ENCODE results near the gene KCNMA1.
A peak's percentile ranks its signal among the peaks of the same experiment; 100 is the strongest.

The KCNMA1 gene

DNA sequence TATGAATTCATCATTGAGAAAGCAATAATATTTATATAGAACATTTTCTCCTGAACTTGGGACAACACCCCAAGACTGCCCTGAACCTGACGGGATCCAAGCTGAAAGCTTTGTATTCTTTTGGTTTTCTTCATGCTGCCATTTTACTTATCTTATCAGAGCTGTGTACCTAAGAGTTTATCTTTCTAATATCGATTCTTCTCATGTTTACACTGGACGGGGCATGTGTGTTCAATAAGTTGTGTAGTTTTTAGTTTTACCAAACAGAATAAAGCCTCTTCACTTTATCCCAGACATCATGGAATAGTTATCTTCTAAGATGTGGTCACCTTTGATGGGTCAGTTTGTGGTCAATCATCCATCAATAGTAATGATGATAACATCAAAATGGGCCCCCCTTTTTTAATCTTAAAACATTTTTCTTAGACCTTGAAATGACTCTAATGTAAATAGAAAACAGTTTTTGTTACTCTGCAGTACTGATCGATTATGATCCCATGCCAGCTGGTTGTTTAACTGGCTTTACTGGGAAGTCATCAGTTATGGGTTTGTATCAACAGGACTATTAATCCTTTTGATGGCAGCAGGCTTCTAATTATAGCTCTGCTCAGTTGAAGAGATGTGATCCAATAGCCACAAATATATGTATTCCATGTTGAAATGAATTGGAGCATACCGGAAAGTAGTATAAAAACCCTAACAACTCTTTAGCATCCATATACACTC is 446.1 kb downstream of the KCNMA1 start:
- DNase-seq = no peak

GRCh38 chr10:77190291-77190690 is 447.3 kb downstream of the KCNMA1 start:
- no peak for DNase-seq

DNA sequence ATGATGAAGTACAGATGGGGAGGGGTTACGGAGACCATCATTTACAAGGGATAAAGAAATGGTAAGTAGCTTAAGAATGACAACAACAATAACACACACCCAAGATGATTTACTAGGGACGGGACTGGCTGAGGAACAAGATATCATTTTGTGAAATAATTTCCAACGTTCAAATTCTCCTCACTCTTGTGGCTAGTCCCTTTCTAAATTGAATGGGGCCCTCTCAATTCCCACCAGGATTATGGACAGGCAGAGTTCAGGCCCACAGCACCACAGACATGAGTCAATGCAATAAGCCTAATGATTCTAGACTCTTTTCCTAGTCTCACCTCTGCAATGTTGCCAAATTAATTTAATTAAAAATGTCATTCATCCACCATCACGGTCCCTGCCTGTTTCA is 448.1 kb downstream of the KCNMA1 start:
- DNase-seq = no peak

DNA sequence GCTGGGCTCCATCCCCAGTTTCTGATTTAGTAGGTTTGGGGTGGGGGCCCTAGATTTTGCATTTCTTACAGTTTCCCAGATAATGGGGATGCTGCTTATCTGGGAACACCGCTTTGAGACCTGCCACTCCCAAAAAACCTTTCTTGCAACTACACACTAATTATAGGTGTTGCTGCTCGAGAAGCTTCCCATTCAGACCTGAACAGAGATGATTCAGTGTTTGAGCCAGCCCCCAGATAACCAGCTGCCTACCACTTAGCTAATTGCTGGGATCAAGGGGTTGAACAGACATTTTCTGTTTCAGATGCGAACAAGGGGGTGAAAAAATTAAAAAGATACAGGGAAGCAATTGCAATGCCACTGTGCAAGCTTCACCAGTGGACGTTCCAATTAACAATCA is 448.5 kb downstream of the KCNMA1 start:
- DNase-seq = no peak

DNA sequence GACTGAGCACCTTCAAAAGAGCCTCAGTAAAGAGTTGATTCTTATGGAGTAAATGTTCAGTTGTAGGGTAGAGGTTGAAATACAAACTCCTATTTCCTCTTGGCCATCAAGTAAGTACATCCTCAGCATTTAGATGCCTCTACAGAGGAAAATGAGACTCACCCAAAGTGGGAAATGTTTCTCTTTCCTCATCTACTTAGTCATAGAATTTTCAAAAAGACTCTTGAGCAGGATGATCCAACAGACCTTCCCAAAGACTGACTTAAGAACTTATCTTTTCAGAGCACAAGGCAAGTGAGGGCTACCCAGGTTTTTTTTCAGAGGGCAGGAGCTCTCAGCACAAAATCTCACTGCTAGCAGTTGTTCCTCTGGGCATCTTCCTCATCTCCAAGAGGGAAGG is 449.1 kb downstream of the KCNMA1 start:
- DNase-seq = no peak

DNA sequence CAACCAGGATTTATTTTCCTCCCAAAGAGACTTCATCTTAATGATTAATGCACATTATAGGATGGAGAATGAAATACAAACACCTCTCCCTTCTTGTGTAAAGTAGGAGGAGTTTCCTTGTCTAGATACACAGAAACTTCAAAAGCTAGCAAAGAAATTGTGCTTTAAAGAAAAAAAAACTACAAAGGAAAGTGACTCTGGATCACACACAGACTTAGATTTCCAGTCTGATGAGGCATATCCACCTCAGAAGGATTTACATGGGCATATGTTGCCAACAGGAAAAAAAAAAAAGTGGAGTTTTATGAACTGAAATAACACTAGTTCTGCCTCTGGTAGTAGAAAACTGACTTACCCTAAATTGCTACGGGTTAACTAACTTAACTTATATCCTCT is 449.6 kb downstream of the KCNMA1 start:
- no peak for DNase-seq

DNA sequence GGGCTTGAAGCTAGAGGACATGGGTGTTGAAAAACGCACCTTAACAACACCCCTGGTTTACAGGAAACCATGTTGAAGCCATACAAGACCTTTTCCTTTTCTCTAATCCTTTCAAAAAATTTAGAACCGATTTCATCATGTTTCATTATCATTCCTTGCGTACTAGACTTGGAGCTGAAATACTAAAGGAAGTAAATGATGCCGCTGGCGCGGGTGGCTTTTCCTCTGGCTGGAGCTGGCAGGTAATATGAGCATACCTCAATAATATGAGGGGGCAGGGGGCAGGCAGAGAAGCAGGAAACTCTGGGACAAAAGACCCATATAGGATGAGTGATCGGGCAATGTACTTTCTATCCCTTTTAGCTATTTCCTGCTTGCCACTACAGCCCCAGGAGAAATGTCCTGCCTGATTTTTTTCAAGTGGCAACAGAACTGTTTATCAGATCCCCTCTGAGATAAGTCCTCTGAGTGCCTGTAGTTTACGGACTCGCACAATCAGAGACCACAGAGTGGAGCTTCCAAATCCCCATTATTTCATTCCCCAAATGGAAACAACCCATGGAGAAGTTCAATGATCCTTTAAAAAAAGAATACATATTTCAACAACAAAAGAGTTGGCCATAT is 450.1 kb downstream of the KCNMA1 start:
- no peak for DNase-seq

GRCh38 chr10:77186936-77187335 is 450.7 kb downstream of the KCNMA1 start:
- no peak for DNase-seq

DNA sequence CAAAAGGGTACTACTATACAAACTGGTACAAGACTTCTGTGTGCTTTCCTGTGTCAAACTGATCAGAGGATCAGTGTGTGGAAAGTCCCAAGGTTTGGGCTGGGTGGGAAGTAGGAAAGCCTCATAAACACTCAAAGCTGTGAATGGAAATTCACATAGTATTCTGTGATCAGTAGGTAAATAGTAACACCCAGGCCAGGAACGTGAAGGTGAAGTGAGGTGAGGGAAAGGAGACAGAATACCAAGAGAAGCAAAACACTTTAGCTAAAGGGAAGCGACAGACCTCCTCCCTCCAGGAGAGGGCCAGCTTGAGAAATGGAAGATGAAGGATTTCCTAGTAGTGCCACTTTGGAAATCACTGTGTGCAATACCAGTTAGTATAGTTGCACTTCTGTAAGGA is 451.9 kb downstream of the KCNMA1 start:
- DNase-seq = no peak

DNA sequence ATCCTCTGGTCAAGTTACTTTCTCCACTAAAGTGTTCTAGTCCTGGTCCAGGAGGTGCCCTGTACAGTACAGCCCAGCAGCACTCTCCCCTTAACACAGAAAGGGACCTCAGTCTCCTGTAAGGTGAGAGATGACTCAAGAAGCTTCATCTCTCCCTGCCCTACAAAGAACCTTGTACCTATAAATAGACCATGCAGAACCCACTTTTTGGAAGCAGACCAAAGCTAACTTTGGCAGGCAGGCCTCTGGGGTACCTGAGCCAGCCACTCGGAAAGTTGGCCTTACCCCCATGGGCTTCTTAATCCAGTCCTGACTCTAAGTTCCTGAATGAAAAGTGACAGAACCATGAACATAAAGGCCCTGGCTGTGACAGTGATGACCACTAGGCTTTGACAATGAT is 454.8 kb downstream of the KCNMA1 start:
- no peak for DNase-seq

- DNase-seq = no peak
These were observed 456.8 kb downstream of the KCNMA1 start for GRCh38 chr10:77180794-77181193.

DNA sequence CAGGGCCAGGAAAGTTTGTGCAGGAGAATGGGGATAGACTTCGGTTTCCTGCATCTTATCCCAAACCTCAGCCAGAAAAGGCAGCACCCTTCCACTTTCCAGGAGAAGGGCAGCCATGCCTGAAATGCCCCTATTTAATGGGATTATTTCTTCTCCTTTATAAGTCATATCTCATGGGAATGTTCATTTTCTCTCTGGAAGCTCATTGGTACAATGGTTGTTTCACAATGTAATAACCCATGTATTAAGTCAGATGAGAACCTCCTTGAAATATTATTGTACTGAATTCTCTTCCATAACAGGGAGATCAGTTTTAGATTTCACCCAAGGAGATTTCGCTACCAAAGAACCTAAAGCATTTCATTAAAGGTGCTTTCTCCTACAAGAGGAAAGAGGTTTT is 457.5 kb downstream of the KCNMA1 start:
- DNase-seq = no peak

- DNase-seq = no peak
These were observed 458.5 kb downstream of the KCNMA1 start for GRCh38 chr10:77179015-77179695.

- no peak for DNase-seq
These were observed 460.0 kb downstream of the KCNMA1 start for GRCh38 chr10:77177589-77177988.

DNA sequence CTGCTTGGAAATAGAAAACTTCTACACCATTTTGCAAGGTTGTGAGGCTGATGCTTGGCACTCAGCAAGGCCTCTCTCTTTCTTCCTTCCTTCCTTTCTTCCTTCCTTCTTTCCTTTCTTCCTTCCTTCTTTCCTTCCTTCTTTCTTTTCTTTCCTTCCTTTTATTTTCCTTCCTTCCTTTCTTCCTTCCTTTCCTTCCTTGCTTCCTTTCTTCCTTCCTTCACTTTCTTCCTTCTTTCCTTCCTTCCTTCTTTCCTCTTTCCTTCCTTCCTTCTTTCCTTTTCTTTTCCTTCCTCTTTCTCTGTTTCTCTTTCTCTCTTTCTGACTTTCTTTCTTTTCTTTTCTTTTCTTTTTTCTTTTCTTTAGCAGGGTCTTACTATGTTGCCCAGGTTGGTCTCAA is 460.4 kb downstream of the KCNMA1 start:
- no peak for DNase-seq

DNA sequence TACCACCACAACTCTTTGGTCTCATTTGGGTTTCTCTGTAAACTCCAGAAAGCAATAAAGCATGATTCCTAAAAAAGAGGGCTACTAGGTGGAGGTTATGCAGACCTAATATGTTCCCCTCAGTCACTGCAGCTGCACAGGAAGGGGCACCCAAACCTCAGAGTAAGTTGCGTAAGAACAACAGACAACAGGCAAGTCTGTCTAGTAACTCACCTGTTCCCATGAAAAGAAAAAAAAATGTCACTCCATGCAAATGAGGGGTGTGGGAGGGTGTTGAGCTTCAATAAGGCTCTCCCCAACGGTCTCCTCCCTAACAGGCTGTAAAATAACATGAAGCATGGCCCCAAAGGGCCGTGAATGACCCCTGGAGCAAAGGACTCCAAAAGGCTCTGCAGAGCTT is 461.4 kb downstream of the KCNMA1 start:
- DNase-seq = no peak

GRCh38 chr10:77175631-77176222 is 461.9 kb downstream of the KCNMA1 start:
- no peak for DNase-seq

DNA sequence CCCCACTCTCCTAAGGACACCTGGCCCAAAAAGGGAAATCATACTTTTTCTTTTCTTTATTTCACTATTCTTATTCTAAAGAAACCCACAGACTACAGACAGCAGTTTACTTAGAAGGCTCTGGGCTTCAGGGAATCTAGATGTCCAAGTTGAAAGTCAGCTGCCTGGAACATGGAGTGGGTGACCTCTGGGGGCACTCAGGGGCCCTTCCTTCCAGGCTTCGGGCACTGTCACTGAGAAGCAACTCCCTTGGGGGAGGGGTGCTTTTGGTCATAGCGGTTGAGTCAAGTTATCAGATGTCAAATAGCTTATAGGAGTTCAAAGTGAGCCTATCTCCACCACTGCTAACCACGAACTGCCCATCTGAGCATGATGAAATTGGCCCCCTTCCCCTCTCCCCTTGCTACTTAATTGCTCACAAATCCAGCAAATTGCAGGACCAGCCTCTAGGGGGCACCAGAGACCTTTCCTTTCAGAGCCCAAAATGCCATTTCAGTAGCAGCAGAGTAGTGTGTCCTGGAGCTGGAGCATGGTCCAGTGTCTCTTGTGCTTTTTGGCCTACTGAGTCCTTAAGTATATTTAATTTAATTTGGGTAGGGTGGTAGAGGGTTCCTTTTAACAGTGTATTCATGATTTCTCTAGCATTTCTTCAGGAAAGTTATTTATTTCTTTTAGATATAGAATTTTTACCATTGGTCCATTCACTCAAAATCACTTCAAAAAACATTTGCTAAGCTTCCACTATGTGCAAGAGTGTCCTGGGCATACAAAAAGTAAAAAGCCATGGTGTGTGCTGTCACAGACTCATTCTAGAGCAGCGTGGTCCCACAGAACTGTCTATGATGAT is 463.8 kb downstream of the KCNMA1 start:
- peak; percentile 70 to 74 for DNase-seq

DNA sequence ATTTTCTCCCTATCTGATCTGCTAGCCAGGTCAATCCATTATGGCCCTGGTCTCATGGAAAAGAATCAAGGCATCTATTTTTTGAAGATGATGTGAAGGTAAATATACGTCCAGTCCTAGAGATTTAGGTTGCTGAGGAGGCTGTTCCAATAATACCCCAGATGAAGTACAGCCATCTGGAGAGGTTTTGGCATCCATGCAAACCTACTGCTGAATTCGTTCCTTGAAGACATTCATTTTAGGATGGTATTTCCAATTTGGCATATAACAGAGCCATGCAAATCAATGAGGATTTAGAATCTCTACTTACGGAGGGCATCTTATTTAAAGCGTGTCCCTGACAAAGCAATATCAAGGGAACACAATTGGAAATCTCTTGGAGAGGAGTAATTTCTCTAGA is 465.5 kb downstream of the KCNMA1 start:
- DNase-seq = no peak

GRCh38 chr10:77168861-77169260 is 468.7 kb downstream of the KCNMA1 start:
- DNase-seq = no peak

- no peak for DNase-seq
These were observed 469.4 kb downstream of the KCNMA1 start for GRCh38 chr10:77168161-77168560.

DNA sequence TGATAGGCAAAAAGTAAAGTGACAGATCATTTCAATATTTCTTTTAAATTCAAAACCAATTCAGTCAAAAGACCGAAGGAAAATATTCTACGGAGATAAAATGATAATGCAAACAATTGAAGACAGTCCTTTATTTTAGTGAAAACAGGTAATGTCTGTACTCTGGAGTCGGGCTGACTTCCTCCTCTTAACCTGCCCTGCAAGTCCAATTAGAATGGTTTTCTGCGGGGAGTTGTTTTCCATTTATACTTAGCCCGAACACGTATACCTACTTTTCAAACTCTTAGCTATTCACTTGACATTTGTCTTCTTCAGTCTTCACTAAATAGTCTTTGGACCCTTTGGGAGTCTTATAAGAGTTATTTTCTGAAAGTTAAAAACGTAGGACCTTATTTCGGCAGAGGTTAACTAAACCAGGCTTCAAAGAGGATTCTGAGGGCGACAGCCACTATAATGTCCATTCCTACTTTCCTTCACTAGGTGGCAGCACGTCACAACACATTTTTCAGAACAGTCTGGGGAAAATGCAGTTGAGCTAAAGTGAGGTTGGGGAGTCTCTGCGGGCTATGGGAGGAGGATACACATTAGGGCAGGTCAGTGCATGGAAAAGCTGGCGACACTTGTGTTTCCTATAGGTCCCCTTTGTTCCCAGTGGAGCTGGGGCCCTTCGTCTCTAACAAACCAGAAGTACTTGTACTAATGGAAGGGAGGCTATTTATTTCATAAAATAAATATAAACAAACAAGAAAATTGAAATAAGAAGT is 472.0 kb downstream of the KCNMA1 start:
- DNase-seq = peak; percentile 19 to 33

Data from stimulated activated CD4-positive, alpha-beta T cell treated with anti-CD3 and anti-CD28 coated beads, Interleukin-2, amount 100 ng/mL, for 24 hours (primary cell).